PC-3 (cell line): ENCODE results near the gene ERFE.

ENCODE experiments used
- EZH2 ChIP-seq: fragments of 300-600 bp; sonication (generic); IDR thresholded peaks from one replicate; pipeline ENCODE4 v1.6.1; 2017; ENCODE audit warnings: antibody characterized with exemption, mild to moderate bottlenecking, low read length; ENCODE audit not compliant: unreplicated experiment
- TF ChIP-seq, protein P1 (sequence below): fragments of 300-600 bp; sonication (generic); conservative IDR thresholded peaks from 2 replicates; pipeline ENCODE4 v1.5.1; 2017; ENCODE audit warnings: antibody characterized with exemption, low read depth, mild to moderate bottlenecking, low read length

DNA sequence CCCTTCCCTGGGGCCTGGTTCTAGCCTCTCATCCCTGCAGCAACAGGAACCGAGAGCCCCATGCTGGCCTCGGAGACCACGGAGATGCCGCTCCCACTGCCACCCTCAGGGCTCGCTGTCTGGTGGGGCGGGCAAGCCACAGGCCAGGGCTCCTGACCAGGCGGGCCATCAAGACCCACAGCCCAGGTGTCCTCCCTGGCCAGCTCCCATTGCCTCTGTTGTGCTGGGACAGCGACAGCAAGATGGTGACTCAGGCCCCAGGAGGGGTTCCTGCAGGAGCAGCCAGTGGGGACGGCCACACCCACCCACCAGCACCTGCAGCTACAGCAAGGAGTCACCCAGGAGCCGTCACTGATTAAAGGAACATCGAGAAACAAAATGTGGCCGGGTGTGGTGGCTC, 12.9 kb upstream of the ERFE start:
- TF ChIP-seq, protein P1, sequence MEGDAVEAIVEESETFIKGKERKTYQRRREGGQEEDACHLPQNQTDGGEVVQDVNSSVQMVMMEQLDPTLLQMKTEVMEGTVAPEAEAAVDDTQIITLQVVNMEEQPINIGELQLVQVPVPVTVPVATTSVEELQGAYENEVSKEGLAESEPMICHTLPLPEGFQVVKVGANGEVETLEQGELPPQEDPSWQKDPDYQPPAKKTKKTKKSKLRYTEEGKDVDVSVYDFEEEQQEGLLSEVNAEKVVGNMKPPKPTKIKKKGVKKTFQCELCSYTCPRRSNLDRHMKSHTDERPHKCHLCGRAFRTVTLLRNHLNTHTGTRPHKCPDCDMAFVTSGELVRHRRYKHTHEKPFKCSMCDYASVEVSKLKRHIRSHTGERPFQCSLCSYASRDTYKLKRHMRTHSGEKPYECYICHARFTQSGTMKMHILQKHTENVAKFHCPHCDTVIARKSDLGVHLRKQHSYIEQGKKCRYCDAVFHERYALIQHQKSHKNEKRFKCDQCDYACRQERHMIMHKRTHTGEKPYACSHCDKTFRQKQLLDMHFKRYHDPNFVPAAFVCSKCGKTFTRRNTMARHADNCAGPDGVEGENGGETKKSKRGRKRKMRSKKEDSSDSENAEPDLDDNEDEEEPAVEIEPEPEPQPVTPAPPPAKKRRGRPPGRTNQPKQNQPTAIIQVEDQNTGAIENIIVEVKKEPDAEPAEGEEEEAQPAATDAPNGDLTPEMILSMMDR, result no peak
- no peak for TF ChIP-seq EZH2
